OCI-LY7 (cell line): Measurements from ENCODE around the gene CACNA1D.

Experiments
- EZH2phosphoT487 ChIP-seq: fragments of 200-600 bp; sonication (generic); IDR thresholded peaks from 2 replicates; pipeline ENCODE4 v1.6.1; 2018; ENCODE audit warnings: low read depth, borderline replicate concordance, mild to moderate bottlenecking, mixed run types, antibody characterized with exemption, low read length, moderate library complexity, mixed read lengths
- TF ChIP-seq, protein P1 (sequence below): fragments of 200-600 bp; sonication (generic); conservative IDR thresholded peaks from 2 replicates; pipeline ENCODE4 v1.5.1; 2014; ENCODE audit warnings: mild to moderate bottlenecking, antibody characterized with exemption, low read length, moderate library complexity, mixed read lengths

- TF ChIP-seq, protein P1, sequence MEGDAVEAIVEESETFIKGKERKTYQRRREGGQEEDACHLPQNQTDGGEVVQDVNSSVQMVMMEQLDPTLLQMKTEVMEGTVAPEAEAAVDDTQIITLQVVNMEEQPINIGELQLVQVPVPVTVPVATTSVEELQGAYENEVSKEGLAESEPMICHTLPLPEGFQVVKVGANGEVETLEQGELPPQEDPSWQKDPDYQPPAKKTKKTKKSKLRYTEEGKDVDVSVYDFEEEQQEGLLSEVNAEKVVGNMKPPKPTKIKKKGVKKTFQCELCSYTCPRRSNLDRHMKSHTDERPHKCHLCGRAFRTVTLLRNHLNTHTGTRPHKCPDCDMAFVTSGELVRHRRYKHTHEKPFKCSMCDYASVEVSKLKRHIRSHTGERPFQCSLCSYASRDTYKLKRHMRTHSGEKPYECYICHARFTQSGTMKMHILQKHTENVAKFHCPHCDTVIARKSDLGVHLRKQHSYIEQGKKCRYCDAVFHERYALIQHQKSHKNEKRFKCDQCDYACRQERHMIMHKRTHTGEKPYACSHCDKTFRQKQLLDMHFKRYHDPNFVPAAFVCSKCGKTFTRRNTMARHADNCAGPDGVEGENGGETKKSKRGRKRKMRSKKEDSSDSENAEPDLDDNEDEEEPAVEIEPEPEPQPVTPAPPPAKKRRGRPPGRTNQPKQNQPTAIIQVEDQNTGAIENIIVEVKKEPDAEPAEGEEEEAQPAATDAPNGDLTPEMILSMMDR = no peak
- no peak for TF ChIP-seq EZH2phosphoT487
Observed at GRCh38 chr3:53721187-53722119, 227.0 kb downstream of the CACNA1D start.
